HepG2 (cell line): Measurements from ENCODE around the gene IRF4.

Experiments used
- BRCA1 ChIP-seq: sonication (generic); formaldehyde crosslinking; IDR thresholded peaks from 2 replicates; pipeline ENCODE4 v1.4.0; 2020; ENCODE audit warnings: missing genetic modification reagents
- CC2D1A ChIP-seq: sonication (generic); formaldehyde crosslinking; IDR thresholded peaks from 2 replicates; pipeline ENCODE4 v1.8.1; 2023; ENCODE audit warnings: mild to moderate bottlenecking, missing genetic modification reagents
- CCDC6 ChIP-seq: sonication (generic); formaldehyde crosslinking; IDR thresholded peaks from 2 replicates; pipeline ENCODE4 v1.8.1; 2022; ENCODE audit warnings: mild to moderate bottlenecking, missing genetic modification reagents, moderate library complexity
- KLF12 ChIP-seq: sonication (generic); formaldehyde crosslinking; IDR thresholded peaks from 2 replicates; pipeline ENCODE4 v1.4.0; 2020; ENCODE audit warnings: missing genetic modification reagents, borderline replicate concordance
- TGIF2 ChIP-seq: IDR thresholded peaks from 2 replicates; pipeline ENCODE4 v1.6.1; 2016; ENCODE audit warnings: control low read depth, missing compliant biosample characterization
- USF2 ChIP-seq, 2 experiments: sonication (generic) in 1 of 2; formaldehyde crosslinking in 1 of 2; IDR thresholded peaks; 2 replicates each; pipeline versions ENCODE4 v1.5.1 to v1.6.1; 2011 to 2020; ENCODE audit warnings: borderline replicate concordance in 1 of 2, low read depth in 1 of 2, low read length in 1 of 2, mild to moderate bottlenecking in 1 of 2, missing genetic modification reagents in 1 of 2, moderate library complexity in 1 of 2
- ZNF768 ChIP-seq: sonication (generic); formaldehyde crosslinking; IDR thresholded peaks from 2 replicates; pipeline ENCODE4 v1.4.0; 2020; ENCODE audit warnings: missing genetic modification reagents
- ZNF839 ChIP-seq: sonication (generic); formaldehyde crosslinking; IDR thresholded peaks from 2 replicates; pipeline ENCODE4 v1.4.0; 2020; ENCODE audit warnings: missing genetic modification reagents, mild to moderate bottlenecking, borderline replicate concordance
- TF ChIP-seq, protein P1 (sequence below): sonication (generic); formaldehyde crosslinking; conservative IDR thresholded peaks from 2 replicates; pipeline ENCODE4 v1.8.0; 2022; ENCODE audit warnings: missing genetic modification reagents
- TF ChIP-seq, protein P2 (sequence below): sonication (generic); formaldehyde crosslinking; conservative IDR thresholded peaks from 2 replicates; pipeline ENCODE4 v1.4.0; 2020; ENCODE audit warnings: missing genetic modification reagents
- TF ChIP-seq, protein P3 (sequence below): sonication (generic); formaldehyde crosslinking; IDR thresholded peaks from 2 replicates; pipeline ENCODE4 v1.4.0; 2020; ENCODE audit warnings: missing genetic modification reagents, borderline replicate concordance

- TF ChIP-seq ZNF768 (CRISPR knock-in tag) (no peak), BRCA1 (CRISPR knock-in tag) (no peak), CCDC6 (CRISPR knock-in tag) (no peak), TGIF2 (CRISPR knock-in tag) (no peak), CC2D1A (CRISPR knock-in tag) (no peak), ZNF839 (CRISPR knock-in tag) (no peak), KLF12 (CRISPR knock-in tag) (no peak), USF2 (IDR thresholded peaks at IDR 0.05; ENCODE audit: low read depth, low read length) (no peak), USF2 (CRISPR knock-in tag; IDR thresholded peaks at IDR 0.05; ENCODE audit: borderline replicate concordance) (no peak)
- TF ChIP-seq, protein P1, sequence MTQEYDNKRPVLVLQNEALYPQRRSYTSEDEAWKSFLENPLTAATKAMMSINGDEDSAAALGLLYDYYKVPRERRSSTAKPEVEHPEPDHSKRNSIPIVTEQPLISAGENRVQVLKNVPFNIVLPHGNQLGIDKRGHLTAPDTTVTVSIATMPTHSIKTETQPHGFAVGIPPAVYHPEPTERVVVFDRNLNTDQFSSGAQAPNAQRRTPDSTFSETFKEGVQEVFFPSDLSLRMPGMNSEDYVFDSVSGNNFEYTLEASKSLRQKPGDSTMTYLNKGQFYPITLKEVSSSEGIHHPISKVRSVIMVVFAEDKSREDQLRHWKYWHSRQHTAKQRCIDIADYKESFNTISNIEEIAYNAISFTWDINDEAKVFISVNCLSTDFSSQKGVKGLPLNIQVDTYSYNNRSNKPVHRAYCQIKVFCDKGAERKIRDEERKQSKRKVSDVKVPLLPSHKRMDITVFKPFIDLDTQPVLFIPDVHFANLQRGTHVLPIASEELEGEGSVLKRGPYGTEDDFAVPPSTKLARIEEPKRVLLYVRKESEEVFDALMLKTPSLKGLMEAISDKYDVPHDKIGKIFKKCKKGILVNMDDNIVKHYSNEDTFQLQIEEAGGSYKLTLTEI (CRISPR knock-in tag), result no peak
- TF ChIP-seq, protein P2, sequence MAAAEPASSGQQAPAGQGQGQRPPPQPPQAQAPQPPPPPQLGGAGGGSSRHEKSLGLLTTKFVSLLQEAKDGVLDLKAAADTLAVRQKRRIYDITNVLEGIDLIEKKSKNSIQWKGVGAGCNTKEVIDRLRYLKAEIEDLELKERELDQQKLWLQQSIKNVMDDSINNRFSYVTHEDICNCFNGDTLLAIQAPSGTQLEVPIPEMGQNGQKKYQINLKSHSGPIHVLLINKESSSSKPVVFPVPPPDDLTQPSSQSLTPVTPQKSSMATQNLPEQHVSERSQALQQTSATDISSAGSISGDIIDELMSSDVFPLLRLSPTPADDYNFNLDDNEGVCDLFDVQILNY (CRISPR knock-in tag), result no peak
- TF ChIP-seq, protein P3, sequence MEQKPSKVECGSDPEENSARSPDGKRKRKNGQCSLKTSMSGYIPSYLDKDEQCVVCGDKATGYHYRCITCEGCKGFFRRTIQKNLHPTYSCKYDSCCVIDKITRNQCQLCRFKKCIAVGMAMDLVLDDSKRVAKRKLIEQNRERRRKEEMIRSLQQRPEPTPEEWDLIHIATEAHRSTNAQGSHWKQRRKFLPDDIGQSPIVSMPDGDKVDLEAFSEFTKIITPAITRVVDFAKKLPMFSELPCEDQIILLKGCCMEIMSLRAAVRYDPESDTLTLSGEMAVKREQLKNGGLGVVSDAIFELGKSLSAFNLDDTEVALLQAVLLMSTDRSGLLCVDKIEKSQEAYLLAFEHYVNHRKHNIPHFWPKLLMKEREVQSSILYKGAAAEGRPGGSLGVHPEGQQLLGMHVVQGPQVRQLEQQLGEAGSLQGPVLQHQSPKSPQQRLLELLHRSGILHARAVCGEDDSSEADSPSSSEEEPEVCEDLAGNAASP (CRISPR knock-in tag), result no peak
Observed at GRCh38 chr6:429515-430121, 38.1 kb downstream of the IRF4 start.
